T1000 (cell line): Measurements from ENCODE around the gene ERVK3-1.
"Not testable (repeated sequence)": the region's sequence is repeated elsewhere in the genome, so short reads cannot be mapped to it uniquely, and the experiment has no call there.

Experiments
- DNase-seq: peaks from one replicate; lab custom pipeline; 2025; ENCODE audit warnings: mixed read lengths; lab: John Stamatoyannopoulos, UW

The ERVK3-1 gene

GRCh38 chr19:58346961-58347929, 42.1 kb downstream of the ERVK3-1 start:
- peak; percentile 25 for DNase-seq

- not testable (repeated sequence) for DNase-seq
These were observed 42.9 kb downstream of the ERVK3-1 start for GRCh38 chr19:58348080-58348479.

- DNase-seq = no peak
These were observed 44.4 kb downstream of the ERVK3-1 start for GRCh38 chr19:58349590-58349989.

GRCh38 chr19:58350001-58350861, 45.1 kb downstream of the ERVK3-1 start:
- no peak for DNase-seq

DNA sequence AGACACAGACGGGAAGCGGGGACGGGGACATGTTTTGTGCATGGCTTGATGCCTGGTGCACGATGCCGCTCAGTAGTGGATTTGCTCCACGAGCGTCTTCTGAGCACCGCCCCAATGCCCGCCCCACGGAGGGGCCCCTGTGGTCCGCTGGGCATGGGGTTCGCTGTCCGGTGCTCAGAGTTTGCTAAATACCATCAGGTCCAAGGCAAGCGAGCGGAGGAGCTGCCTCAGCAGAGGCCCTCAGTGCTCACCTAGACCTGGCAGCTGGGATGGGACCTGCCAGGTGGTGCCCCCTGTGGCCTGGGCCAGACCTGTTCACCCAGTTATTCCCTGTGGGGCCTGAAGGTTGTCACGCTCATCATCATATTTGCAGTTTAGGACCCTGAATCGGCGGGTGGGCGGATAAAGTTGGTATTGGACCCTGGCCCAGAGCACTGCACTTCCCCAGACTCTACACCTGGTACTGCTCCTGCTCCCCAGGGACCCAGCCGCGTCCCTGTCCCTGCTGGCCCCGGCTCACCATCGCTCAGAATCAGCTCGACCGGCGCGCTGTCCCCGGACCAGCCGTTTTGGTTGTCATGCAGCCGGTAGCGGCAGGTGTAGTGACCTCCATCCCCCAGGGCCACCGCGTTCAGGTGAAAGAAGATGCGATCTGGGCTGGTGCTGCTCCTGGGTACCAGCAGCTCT, 45.8 kb downstream of the ERVK3-1 start:
- DNase-seq = no peak

DNA sequence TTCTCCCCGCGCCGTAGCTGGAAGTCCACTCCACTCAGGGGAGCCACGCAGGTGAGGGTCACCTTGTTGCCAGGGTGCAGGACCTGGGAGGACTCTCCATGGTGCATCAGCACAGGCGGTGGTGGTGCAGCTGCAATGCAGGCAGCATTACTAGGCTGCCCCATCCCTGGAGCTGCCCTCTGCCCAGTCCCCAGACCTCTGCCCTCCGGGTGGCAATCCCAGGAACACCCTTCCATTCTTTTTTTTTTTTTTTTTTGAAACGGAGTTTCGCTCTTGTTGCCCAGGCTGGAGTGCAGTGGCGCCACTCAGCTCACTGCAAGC, 46.3 kb downstream of the ERVK3-1 start:
- no peak for DNase-seq

DNA sequence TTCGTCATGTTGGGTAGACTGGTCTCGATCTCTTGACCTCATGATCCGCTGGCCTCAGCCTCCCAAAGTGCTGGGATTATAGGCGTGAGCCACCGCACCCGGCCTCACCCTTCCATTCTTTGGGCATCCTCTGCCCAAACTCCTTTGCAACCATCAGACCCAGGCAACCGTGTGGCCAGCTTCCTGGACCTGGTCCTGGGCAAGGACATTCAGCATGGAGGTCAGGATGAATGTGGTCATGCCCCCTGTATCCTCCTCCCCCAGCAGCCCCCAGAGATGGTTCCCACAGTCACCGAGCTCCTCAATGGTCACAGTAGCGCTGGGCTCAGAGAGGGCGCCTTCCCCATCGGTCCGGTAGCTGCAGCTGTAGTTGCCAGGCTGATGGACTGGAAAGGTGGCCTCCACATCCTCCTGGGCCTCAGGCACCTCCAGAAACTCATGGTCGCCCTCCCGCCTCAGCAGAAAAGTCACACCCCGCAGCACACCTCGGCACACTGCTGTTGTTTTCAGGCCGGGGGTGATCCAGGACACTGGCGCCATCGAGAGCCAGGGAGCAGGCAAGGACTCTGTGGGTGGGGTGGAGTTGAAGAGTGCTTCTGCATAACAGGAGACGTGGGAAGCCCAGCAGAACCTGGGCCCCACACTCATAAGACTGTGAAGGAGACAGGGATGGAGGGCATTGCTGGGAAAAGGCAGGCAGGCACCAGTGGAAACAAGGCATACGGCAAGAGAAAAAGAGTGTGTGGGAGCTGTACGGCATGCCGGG, 47.0 kb downstream of the ERVK3-1 start:
- no peak for DNase-seq

DNA sequence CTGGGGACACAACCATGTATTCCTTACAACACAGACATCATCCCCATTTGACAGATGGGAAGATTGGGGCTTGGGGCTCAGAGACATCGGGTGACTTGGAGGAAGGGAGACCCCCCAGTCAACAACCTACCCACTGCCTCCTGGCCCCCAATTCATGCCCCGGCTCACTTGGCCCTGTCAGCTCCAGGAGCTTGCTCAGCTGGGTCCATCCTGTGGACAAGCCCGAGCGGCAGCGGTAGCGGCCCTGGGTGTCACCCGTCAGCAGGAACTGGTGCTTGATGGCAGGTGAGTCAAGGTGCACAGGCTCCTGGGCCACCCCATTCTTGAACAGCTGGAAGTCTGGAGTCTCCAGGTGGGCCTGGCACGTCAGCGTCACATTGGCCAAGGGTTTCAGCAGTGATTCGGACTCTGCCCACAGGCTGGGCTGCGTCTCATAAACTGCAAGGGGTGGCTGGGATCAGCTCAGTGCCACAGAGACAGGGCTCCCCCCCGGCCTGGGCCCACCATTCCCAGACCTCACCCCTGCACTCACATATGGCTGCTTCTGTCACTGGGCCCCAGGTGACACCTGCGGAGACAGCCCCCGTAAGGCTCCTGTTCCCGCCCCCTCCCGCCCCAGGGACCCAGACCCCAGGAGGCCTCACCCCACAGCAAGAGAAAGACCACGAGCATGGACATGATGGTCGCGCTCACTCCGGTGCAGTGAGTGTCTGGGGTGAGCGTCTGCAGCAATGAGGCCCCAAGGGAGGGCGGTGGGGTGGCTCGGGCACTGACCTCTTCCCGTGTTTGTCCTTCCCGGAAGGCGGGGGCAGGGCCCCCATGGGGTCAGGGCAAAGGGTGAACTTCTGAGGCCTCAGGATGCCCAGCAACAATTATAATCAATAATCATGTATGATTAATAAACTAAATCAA, 47.8 kb downstream of the ERVK3-1 start, which contains the start of gene A1BG:
Gene A1BG, minus strand, starts transcription at position 733 of the 912 bp plus-strand sequence. Its CDS starts 55 bp downstream, at position 678.
- no peak for DNase-seq

- DNase-seq = no peak
These were observed 48.7 kb downstream of the ERVK3-1 start for GRCh38 chr19:58353717-58354477.

GRCh38 chr19:58354478-58355030, 49.4 kb downstream of the ERVK3-1 start:
- DNase-seq = no peak

- DNase-seq = no peak
These were observed 50.1 kb downstream of the ERVK3-1 start for GRCh38 chr19:58355215-58355796.

DNA sequence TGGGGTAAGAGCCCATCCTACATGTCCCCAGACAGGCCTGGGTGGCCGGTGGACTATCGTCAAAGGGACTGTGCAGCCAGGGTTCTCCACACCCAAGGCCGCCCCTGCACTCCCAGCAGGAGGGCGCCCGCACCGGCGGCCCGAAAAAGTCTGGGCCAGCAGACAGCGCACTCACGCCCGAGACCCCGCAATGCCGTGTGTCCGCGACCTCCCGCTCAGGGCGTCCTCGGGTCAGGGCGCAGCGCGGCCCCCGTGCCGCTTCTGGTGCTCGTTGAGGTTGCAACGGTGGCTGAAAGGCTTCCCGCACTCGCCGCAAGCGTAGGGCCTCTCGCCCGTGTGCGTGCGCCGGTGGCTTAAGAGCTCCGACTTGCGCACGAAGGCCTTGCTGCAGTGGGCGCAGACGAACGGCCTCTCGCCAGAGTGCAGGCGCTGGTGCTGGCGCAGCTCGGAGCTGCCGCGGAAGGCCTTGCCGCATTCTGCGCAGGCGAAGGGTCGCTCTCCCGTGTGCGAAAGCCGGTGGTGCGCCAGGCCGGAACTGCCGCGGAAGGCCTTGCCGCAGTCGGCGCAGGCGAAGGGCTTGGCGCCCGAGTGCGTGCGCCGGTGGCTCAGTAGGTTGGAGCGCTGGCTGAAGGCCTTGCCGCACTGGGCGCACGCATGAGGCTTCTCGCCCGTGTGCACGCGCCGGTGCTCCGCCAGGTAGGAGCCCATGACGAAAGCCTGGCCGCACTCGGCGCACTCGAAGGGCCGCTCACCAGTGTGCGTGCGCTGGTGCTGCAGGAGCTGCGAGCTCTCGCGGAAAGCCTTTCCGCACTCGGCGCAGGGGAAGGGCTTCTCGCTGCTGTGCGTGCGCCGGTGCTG, 51.0 kb downstream of the ERVK3-1 start:
- no peak for DNase-seq

- no peak for DNase-seq
These were observed 51.7 kb downstream of the ERVK3-1 start for GRCh38 chr19:58356766-58357480.

DNA sequence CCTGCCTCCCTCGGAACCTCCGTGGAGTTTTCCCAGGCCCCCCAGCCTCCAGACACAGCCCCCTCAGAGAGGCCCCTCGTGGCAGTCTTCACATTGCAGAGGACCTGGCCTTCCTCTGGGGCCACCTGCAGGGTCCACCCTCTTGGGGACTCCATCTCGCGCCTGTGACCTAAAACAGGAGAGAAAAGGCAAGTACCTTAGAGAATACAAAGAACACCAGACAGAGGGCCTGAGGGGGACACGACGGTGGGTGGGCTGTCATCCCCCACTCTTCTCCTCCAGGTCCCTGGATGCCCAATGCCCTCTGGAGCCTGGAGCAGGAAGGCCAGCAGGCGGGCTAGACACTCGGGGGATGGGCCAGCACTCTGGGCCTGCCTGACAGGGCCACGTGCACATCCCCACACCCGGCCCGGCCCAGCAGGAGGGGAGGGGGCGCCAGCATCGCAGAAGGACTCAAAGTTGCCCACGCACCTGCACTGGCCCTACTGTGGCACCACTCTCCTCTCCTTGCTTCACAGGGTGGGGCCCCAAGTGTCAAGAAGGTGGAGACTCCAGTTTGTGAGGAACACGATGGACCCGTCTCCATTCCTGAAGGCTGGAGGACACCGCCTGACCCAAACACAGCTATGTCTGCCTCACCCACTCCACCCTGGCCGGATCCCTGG, 52.4 kb downstream of the ERVK3-1 start:
- no peak for DNase-seq

GRCh38 chr19:58361900-58362271, 56.7 kb downstream of the ERVK3-1 start:
- DNase-seq = no peak

GRCh38 chr19:58362272-58362994, 57.3 kb downstream of the ERVK3-1 start, which contains the start of gene ZNF497:
TSS of gene ZNF497 (minus strand) at chr19:58362751. CDS start at chr19:58357635, 5,116 bp downstream.
- DNase-seq = peak; percentile 90
